SK-N-SH (cell line): ENCODE data around the gene SERPINH1.

ENCODE experiments used
- CTCF ChIP-seq: fragments of 200-600 bp; sonication (generic); IDR thresholded peaks from 2 replicates; pipeline ENCODE4 v1.6.1; 2017; ENCODE audit warnings: antibody characterized with exemption, mild to moderate bottlenecking, moderate library complexity
- EZH2phosphoT487 ChIP-seq: fragments of 200-600 bp; sonication (generic); IDR thresholded peaks from 2 replicates; pipeline ENCODE4 v1.6.1; 2017; ENCODE audit warnings: low read depth, mixed run types, mild to moderate bottlenecking, antibody characterized with exemption, moderate library complexity, borderline replicate concordance
- POLR2AphosphoS5 ChIP-seq: IDR thresholded peaks from 2 replicates; pipeline ENCODE4 v1.6.1; 2012; ENCODE audit warnings: low read depth, low read length

GRCh38 chr11:75534259-75535069 lies 27.6 kb upstream of the SERPINH1 start:
- no peak for TF ChIP-seq POLR2AphosphoS5
- no peak for TF ChIP-seq EZH2phosphoT487
- no peak for TF ChIP-seq CTCF
